Measurements from ENCODE around the gene SLC25A44.

DNA sequence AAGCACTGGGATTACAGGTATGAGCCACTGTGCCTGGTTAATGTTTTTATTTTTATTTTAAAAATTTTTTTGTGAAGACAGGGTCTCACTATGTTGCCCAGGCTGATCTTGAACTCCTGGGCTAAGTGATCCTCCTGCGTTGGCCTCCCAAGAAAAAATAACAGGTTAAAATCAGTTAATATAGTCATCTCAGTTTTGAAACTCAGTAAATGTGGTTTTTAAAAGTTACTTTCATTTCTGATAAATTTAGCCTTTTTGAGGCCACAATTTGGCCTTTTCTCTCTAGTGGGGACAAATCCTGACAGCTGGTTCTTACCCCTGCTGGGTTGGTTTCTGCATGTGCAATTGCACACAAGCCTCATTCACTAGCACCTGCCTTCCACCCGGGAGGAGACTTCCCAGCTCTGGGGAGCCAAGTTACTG lies 32.2 kb downstream of the SLC25A44 start:
- TF ChIP-seq POLR2AphosphoS5 (IDR thresholded peaks at IDR 0.05) (no peak), POLR2A (IDR thresholded peaks at IDR 0.05) (no peak), EP300 (IDR thresholded peaks at IDR 0.05) (no peak)
- TF ChIP-seq, protein P1, sequence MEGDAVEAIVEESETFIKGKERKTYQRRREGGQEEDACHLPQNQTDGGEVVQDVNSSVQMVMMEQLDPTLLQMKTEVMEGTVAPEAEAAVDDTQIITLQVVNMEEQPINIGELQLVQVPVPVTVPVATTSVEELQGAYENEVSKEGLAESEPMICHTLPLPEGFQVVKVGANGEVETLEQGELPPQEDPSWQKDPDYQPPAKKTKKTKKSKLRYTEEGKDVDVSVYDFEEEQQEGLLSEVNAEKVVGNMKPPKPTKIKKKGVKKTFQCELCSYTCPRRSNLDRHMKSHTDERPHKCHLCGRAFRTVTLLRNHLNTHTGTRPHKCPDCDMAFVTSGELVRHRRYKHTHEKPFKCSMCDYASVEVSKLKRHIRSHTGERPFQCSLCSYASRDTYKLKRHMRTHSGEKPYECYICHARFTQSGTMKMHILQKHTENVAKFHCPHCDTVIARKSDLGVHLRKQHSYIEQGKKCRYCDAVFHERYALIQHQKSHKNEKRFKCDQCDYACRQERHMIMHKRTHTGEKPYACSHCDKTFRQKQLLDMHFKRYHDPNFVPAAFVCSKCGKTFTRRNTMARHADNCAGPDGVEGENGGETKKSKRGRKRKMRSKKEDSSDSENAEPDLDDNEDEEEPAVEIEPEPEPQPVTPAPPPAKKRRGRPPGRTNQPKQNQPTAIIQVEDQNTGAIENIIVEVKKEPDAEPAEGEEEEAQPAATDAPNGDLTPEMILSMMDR (IDR thresholded peaks at IDR 0.05) = no peak

Data from stomach (tissue), 4 donors.